GM23248 (cell line): ENCODE measurements around the gene RIOK3.

Experiments used
- EZH2 ChIP-seq: fragments of 200-600 bp; sonication (generic); IDR thresholded peaks from 2 replicates; pipeline ENCODE4 v1.6.1; 2018; ENCODE audit warnings: antibody characterized with exemption, mild to moderate bottlenecking; ENCODE audit not compliant: insufficient read depth, poor library complexity, severe bottlenecking
- EZH2phosphoT487 ChIP-seq: fragments of 200-600 bp; sonication (generic); IDR thresholded peaks from 2 replicates; pipeline ENCODE4 v1.6.1; 2018; ENCODE audit warnings: antibody characterized with exemption, moderate library complexity, mild to moderate bottlenecking, low read depth; ENCODE audit not compliant: insufficient read depth

- TF ChIP-seq EZH2 (no peak), EZH2phosphoT487 (no peak)
Observed at GRCh38 chr18:23493654-23494053, 40.6 kb downstream of the RIOK3 start.
